K562 (cell line): ENCODE data around the gene CTRL. TPM values are rescaled to one million over a fixed set of nuclear protein-coding genes. Genes with fewer than 3 reads are reported as not detected.

Experiments
- BRD9 ChIP-seq: fragments of 450-650 bp; IDR thresholded peaks from 2 replicates; pipeline ENCODE4 v1.6.1; 2018; ENCODE audit warnings: low read depth; ENCODE audit not compliant: partially characterized antibody
- DACH1 ChIP-seq: fragments of 450-650 bp; IDR thresholded peaks from 2 replicates; pipeline ENCODE4 v1.6.1; 2018; ENCODE audit not compliant: partially characterized antibody
- DPF2 ChIP-seq: fragments of 450-650 bp; IDR thresholded peaks from 2 replicates; pipeline ENCODE4 v1.6.1; 2016
- ELK3 ChIP-seq: fragments of 450-650 bp; formaldehyde crosslinking; IDR thresholded peaks from 2 replicates; pipeline ENCODE4 v1.4.0; 2020; ENCODE audit warnings: mild to moderate bottlenecking
- MTA3 ChIP-seq: fragments of 450-650 bp; formaldehyde crosslinking; IDR thresholded peaks from 2 replicates; pipeline ENCODE4 v1.6.1; 2017; ENCODE audit warnings: mild to moderate bottlenecking, borderline replicate concordance
- PPARD ChIP-seq: fragments of 250-450 bp; sonication (Bioruptor Pico); IDR thresholded peaks from 2 replicates; pipeline ENCODE4 v1.8.0; 2022; ENCODE audit warnings: inconsistent platforms, mild to moderate bottlenecking, moderate library complexity
- RBFOX2 ChIP-seq: fragments of 200-400 bp; formaldehyde crosslinking; IDR thresholded peaks from 2 replicates; pipeline ENCODE4 v1.6.1; 2017; ENCODE audit warnings: low read depth, mild to moderate bottlenecking, low read length, moderate library complexity
- REST ChIP-seq, 2 experiments: fragments of 450-650 bp; formaldehyde crosslinking in 1 of 2; IDR thresholded peaks; 2 replicates each; pipeline versions ENCODE4 v1.4.0 to v1.6.1; 2014 to 2020; ENCODE audit warnings: mild to moderate bottlenecking in 2 of 2, borderline replicate concordance in 1 of 2, low read depth in 1 of 2
- SMARCB1 ChIP-seq: IDR thresholded peaks from 2 replicates; pipeline ENCODE4 v1.6.1; 2011; ENCODE audit warnings: improper control_type of control experiment, low read depth; ENCODE audit not compliant: insufficient read length
- SNIP1 ChIP-seq: fragments of 450-650 bp; IDR thresholded peaks from 2 replicates; pipeline ENCODE4 v1.7.1; 2017; ENCODE audit warnings: low read depth, mild to moderate bottlenecking
- SP1 ChIP-seq: sonication (generic); formaldehyde crosslinking; IDR thresholded peaks from 2 replicates; pipeline ENCODE4 v1.8.1; 2022; ENCODE audit warnings: mild to moderate bottlenecking, missing genetic modification reagents
- U2AF1 ChIP-seq: fragments of 200-400 bp; formaldehyde crosslinking; optimal IDR thresholded peaks from 2 replicates; pipeline ENCODE3; 2017; ENCODE audit warnings: mild to moderate bottlenecking, low read depth, low read length, moderate library complexity
- YY1 ChIP-seq, 3 experiments: IDR thresholded peaks; 2 replicates each; pipeline ENCODE4 v1.6.1; 2011; ENCODE audit warnings: low read length in 2 of 3, mild to moderate bottlenecking in 2 of 3, moderate library complexity in 2 of 3, borderline replicate concordance in 1 of 3, control low read depth in 1 of 3, low read depth in 1 of 3; ENCODE audit not compliant: insufficient read depth in 3 of 3, insufficient replicate concordance in 2 of 3, control insufficient read depth in 1 of 3, insufficient read length in 1 of 3; ENCODE audit errors: extremely low read depth in 1 of 3
- ZC3H4 ChIP-seq: sonication (generic); formaldehyde crosslinking; IDR thresholded peaks from 2 replicates; pipeline ENCODE4 v1.9.0; 2021; ENCODE audit warnings: missing genetic modification reagents, borderline replicate concordance
- ZNF197 ChIP-seq: fragments of 200-800 bp; sonication (Bioruptor generic); IDR thresholded peaks from 2 replicates; pipeline ENCODE4 v1.6.1; 2016; ENCODE audit warnings: low read depth, missing genetic modification characterization, missing compliant biosample characterization
- ZNF766 ChIP-seq: fragments of 200-800 bp; sonication (Bioruptor generic); conservative IDR thresholded peaks from 2 replicates; pipeline ENCODE4 v1.6.1; 2016; ENCODE audit warnings: missing genetic modification characterization, missing compliant biosample characterization
- polyA plus RNA-seq, 8 experiments: library from polyadenylated mRNA; depleted of rRNA in 4 of 8; stranded (reverse) in 5 of 8; unstranded in 3 of 8; fragments of >200 nt; fragmentation: Nextera tagmentation in 2 of 8; fragmentation: Illumina TruSeq in 1 of 8; extraction: Ambion mirVana in 2 of 8; extraction: Trizol in 1 of 8; gene quantifications; 2 replicates each; pipeline versions ENCODE4 v1.2.1 to v1.2.3, GENCODE V29; 2011 to 2014; ENCODE audit warnings: inconsistent platforms in 1 of 8, missing spikeins in 1 of 8
- total RNA-seq, 7 experiments: library from RNA; depleted of rRNA in 6 of 7; stranded (reverse); fragments of >200 nt in 6 of 7; fragmentation: Illumina TruSeq in 2 of 7; extraction: Trizol in 2 of 7; gene quantifications; 2 replicates each; pipeline versions ENCODE4 v1.2.1 to v1.2.3, GENCODE V29; 2011 to 2021; ENCODE audit warnings: low replicate concordance in 1 of 7

CTRL gene
- total and polyA plus RNA-seq, 9 of the 15 experiments (the other 6 are each of a cell fraction or from before 2014, with no cell fraction given) = 1.4 to 5.6 (median 2.5) TPM

- TF ChIP-seq REST (IDR thresholded peaks at IDR 0.05; ENCODE audit: borderline replicate concordance) (no peak), REST (CRISPR knock-in tag; IDR thresholded peaks at IDR 0.05; ENCODE audit: low read depth) (no peak), ZNF766 (CRISPR knock-in tag) (no peak), ZC3H4 (CRISPR knock-in tag) (no peak), YY1 (IDR thresholded peaks at IDR 0.05; ENCODE audit: borderline replicate concordance in 1 of 3, control insufficient read depth in 1 of 3, extremely low read depth in 1 of 3, insufficient read depth in 3 of 3, insufficient read length in 1 of 3, insufficient replicate concordance in 2 of 3, low read depth in 1 of 3, low read length in 2 of 3) (no peak), ELK3 (CRISPR knock-in tag) (no peak), PPARD (no peak), SNIP1 (no peak), RBFOX2 (peak; percentile 47), ZNF197 (CRISPR knock-in tag) (no peak), U2AF1 (no peak), SMARCB1 (no peak), SP1 (CRISPR knock-in tag) (no peak), DPF2 (0 out of 2 replicates have a peak, but pooled peaks have one; percentile 12), DACH1 (no peak), BRD9 (no peak), MTA3 (no peak)
Observed at GRCh38 chr16:67959536-67960329, 28.1 kb upstream of the CTRL start (continued).
